GM12875 (cell line): ENCODE data around the gene CD34.

Experiments used
- H3K4me3 ChIP-seq: one replicate; pipeline ENCODE4 v1.5.1; 2011; ENCODE audit warnings: low read depth, low read length, control low read depth
- TF ChIP-seq, protein P1 (sequence below): IDR thresholded peaks from 2 replicates; pipeline ENCODE4 v1.5.1; 2011; ENCODE audit warnings: low read depth, mild to moderate bottlenecking, control low read depth, inconsistent platforms, low read length, moderate library complexity, borderline replicate concordance; ENCODE audit not compliant: insufficient read depth

CD34 gene

GRCh38 chr1:207875532-207875931 lies 35.4 kb downstream of the CD34 start:
- TF ChIP-seq, protein P1, sequence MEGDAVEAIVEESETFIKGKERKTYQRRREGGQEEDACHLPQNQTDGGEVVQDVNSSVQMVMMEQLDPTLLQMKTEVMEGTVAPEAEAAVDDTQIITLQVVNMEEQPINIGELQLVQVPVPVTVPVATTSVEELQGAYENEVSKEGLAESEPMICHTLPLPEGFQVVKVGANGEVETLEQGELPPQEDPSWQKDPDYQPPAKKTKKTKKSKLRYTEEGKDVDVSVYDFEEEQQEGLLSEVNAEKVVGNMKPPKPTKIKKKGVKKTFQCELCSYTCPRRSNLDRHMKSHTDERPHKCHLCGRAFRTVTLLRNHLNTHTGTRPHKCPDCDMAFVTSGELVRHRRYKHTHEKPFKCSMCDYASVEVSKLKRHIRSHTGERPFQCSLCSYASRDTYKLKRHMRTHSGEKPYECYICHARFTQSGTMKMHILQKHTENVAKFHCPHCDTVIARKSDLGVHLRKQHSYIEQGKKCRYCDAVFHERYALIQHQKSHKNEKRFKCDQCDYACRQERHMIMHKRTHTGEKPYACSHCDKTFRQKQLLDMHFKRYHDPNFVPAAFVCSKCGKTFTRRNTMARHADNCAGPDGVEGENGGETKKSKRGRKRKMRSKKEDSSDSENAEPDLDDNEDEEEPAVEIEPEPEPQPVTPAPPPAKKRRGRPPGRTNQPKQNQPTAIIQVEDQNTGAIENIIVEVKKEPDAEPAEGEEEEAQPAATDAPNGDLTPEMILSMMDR, result no peak
- no peak overlapping the region for H3K4me3 ChIP-seq

- TF ChIP-seq, protein P1, result no peak
- no peak overlapping the region for H3K4me3 ChIP-seq
These were observed 37.7 kb downstream of the CD34 start for GRCh38 chr1:207873055-207873890.

- TF ChIP-seq, protein P1, result no peak
- H3K4me3 ChIP-seq, result no peak overlapping the region
These were observed 38.3 kb downstream of the CD34 start for GRCh38 chr1:207872621-207873020.

GRCh38 chr1:207871117-207871649 lies 39.7 kb downstream of the CD34 start:
- TF ChIP-seq, protein P1, result no peak
- H3K4me3 ChIP-seq, result no peak overlapping the region

GRCh38 chr1:207870306-207871031 lies 40.5 kb downstream of the CD34 start:
- TF ChIP-seq, protein P1, result no peak
- H3K4me3 ChIP-seq, result no peak overlapping the region

- TF ChIP-seq, protein P1, result no peak
- no peak overlapping the region for H3K4me3 ChIP-seq
These were observed 41.1 kb downstream of the CD34 start for GRCh38 chr1:207869859-207870258.
